NT2/D1 (cell line): ENCODE results near the gene GALR1.

ENCODE experiments used
- SUZ12 ChIP-seq: IDR thresholded peaks from 2 replicates; pipeline ENCODE4 v1.6.1; 2011; ENCODE audit not compliant: insufficient read length, insufficient read depth; ENCODE audit errors: extremely low read depth
- YY1 ChIP-seq: IDR thresholded peaks from 2 replicates; pipeline ENCODE4 v1.6.1; 2011; ENCODE audit not compliant: insufficient read length, insufficient read depth
- ZNF274 ChIP-seq: IDR thresholded peaks from 2 replicates; pipeline ENCODE4 v1.6.1; 2011; ENCODE audit warnings: mild to moderate bottlenecking, low read depth, low read length

GRCh38 chr18:77202329-77202728 lies 47.3 kb upstream of the GALR1 start:
- TF ChIP-seq SUZ12 = no peak
- no peak for TF ChIP-seq ZNF274
- TF ChIP-seq YY1 = no peak
